Activated CD8-positive, alpha-beta T cell treated with anti-CD3 and anti-CD28 coated beads for 36 hours (primary cell): Measurements from ENCODE around the gene SLIT2. TPM values are rescaled to one million over a fixed set of nuclear protein-coding genes. Genes with fewer than 3 reads are reported as not detected.

Source experiments
- ATAC-seq: fragments of 200-7000 bp; cut with Tn5 transposase; one replicate; pipeline ENCODE4 v1.10.0; 2021; ENCODE audit warnings: mild to moderate bottlenecking, moderate library complexity
- CTCF ChIA-PET: fragments of 350-600 bp; sonication (Branson Sonifier 250); formaldehyde crosslinking; loops from one replicate; lab custom pipeline; 2021; ENCODE audit warnings: antibody characterized with exemption; lab: Charles Lee
- POLR2A ChIA-PET: fragments of 350-600 bp; sonication (Branson Sonifier 250); formaldehyde crosslinking; loops from one replicate; lab custom pipeline; 2021; ENCODE audit warnings: antibody characterized with exemption; lab: Charles Lee
- DNase-seq: peaks from one replicate; pipeline ENCODE4 v3.0.0-alpha.2; 2020
- H3K27ac Mint-ChIP-seq: one replicate; pipeline ENCODE4 v1.8.0; 2021; ENCODE audit warnings: mild to moderate bottlenecking, mixed read lengths
- H3K27me3 Mint-ChIP-seq: one replicate; pipeline ENCODE4 v1.8.0; 2021; ENCODE audit warnings: mixed read lengths
- H3K36me3 Mint-ChIP-seq: one replicate; pipeline ENCODE4 v1.8.0; 2021; ENCODE audit warnings: low read depth, mixed read lengths
- H3K4me1 Mint-ChIP-seq: one replicate; pipeline ENCODE4 v1.8.0; 2021; ENCODE audit warnings: low read depth, mixed read lengths
- H3K4me3 Mint-ChIP-seq: one replicate; pipeline ENCODE4 v1.8.0; 2021; ENCODE audit warnings: mild to moderate bottlenecking, moderate library complexity, mixed read lengths
- H3K9me3 Mint-ChIP-seq: one replicate; pipeline ENCODE4 v1.8.0; 2021; ENCODE audit warnings: mixed read lengths
- CTCF ChIP-seq: fragments of 200-600 bp; IDR thresholded peaks from one replicate; pipeline ENCODE4 v1.8.0; 2022; ENCODE audit warnings: antibody characterized with exemption, mild to moderate bottlenecking
- intact Hi-C: fragments of 100-400 bp; cut with micrococcal nuclease; formaldehyde crosslinking; loops from one replicate; pipeline ENCODE4 v1.10.0; 2022
- total RNA-seq, 2 experiments: library from RNA; stranded (reverse); gene quantifications; one replicate each; pipeline ENCODE4 v1.2.3, GENCODE V29; 2021

The SLIT2 gene
- total RNA-seq, 2 experiments from 2014 or later = not detected

- DNase-seq (no peak), ATAC-seq (no peak)
- Mint-ChIP-seq H3K4me1 (no peaks in the 10 kb centered on the region), H3K27me3 (peaks cover 5% of the 10 kb centered on the region), H3K36me3 (no peaks in the 10 kb centered on the region), H3K9me3 (no peaks in the 10 kb centered on the region), H3K27ac (no peak overlapping the region), H3K4me3 (no peak overlapping the region)
- intact Hi-C loops = no loop called here
- TF ChIP-seq CTCF = no peak
- CTCF ChIA-PET = no interaction called here
- POLR2A ChIA-PET = no interaction called here
These were observed 10.5 kb downstream of the SLIT2 start for GRCh38 chr4:20262221-20262620.

GRCh38 chr4:20264688-20265087 is 13.0 kb downstream of the SLIT2 start:
- Mint-ChIP-seq H3K4me3 (no peak overlapping the region), H3K9me3 (no peaks in the 10 kb centered on the region), H3K27me3 (peaks cover 2% of the 10 kb centered on the region), H3K27ac (no peak overlapping the region), H3K36me3 (no peaks in the 10 kb centered on the region), H3K4me1 (no peaks in the 10 kb centered on the region)
- no peak for TF ChIP-seq CTCF
- CTCF ChIA-PET = no interaction called here
- POLR2A ChIA-PET = no interaction called here
- DNase-seq (no peak), ATAC-seq (no peak)
- intact Hi-C loops = no loop called here

DNA sequence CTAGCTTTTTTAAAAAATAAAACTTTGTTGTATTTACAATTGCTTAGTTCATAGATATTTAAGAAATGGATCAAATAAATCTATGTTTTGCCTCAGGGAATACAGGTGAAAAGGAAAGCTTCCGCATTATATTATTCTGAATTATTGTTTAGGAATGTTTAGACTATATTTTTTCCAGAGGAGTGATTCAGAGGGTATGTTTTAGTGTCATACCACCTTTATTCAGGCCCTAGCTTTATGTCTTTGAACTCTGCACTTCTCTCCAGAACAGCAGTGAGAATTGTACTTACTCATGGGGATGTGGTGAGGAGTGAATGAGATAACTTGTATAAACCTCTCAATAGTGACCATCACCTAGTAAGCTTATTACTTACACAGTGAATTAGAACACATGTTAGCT is 14.0 kb downstream of the SLIT2 start:
- intact Hi-C loops = no loop called here
- POLR2A ChIA-PET = no interaction called here
- CTCF ChIA-PET = no interaction called here

DNA sequence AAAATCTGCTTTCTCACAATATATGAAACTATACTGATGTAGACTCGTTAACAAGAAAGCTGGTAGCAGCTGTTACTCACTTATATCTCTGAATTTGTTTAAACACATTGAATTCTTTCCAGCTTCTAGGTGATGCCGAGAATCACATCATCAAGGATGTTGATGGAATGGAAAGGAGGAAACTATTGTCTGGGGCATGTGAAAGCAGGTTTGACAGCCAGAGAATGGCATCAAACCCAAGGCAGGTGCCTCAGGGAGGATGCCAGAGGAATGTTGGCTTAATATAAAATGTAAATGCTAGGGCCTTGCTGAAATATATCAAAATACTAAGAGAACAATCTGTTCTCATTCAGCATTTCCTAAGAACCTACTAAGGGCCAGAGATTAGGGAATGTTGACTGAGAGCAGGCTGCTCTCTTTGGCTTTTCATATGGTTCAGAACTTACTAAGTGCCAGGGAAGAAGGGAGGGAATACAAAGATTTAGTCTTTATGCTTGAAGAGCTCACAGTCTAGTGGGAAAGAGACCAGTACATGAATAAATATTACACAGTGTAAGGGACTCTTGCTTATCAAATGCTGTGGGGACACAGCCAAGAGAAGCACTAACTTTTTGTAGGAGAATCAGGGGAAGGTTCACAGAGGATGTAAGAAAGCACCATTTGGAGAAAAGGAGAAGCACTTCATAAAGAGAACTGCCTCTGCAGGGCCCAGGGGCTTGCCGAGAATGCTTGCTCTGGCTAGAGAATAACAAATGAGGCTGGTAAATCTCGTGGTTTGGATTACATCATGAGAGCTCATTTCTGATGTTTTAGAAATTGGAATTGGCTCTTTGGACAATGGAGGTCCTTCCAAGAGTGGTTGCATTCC is 14.7 kb downstream of the SLIT2 start:
- no peaks in the 10 kb centered on the region for H3K36me3 Mint-ChIP-seq
- no peak for ATAC-seq
- H3K9me3 Mint-ChIP-seq = no peaks in the 10 kb centered on the region
- H3K4me3 Mint-ChIP-seq = no peak overlapping the region
- CTCF ChIA-PET = interaction anchor here (1.0 kb wide), 1 partner anchor 10 kb away, joined by 3 read pairs; no protein-coding TSS in a partner anchor
- no peaks in the 10 kb centered on the region for H3K27me3 Mint-ChIP-seq
- no peak overlapping the region for H3K27ac Mint-ChIP-seq
- TF ChIP-seq CTCF = no peak
- no peaks in the 10 kb centered on the region for H3K4me1 Mint-ChIP-seq
- intact Hi-C loops = no loop called here
- POLR2A ChIA-PET = no interaction called here
- DNase-seq = no peak

More for the DNA sequence above, 14.0 kb downstream of the SLIT2 start:
- H3K27ac Mint-ChIP-seq = no peak overlapping the region
- ATAC-seq (no peak), DNase-seq (no peak)
- no peaks in the 10 kb centered on the region for H3K36me3 Mint-ChIP-seq
- no peak overlapping the region for H3K4me3 Mint-ChIP-seq
- no peak for TF ChIP-seq CTCF
- H3K27me3 Mint-ChIP-seq = peaks cover 2% of the 10 kb centered on the region
- H3K4me1 Mint-ChIP-seq = no peaks in the 10 kb centered on the region
- H3K9me3 Mint-ChIP-seq = no peaks in the 10 kb centered on the region

GRCh38 chr4:20268028-20268427 is 16.3 kb downstream of the SLIT2 start:
- intact Hi-C loops = no loop called here
- H3K4me1 Mint-ChIP-seq = no peaks in the 10 kb centered on the region
- CTCF ChIA-PET = no interaction called here
- H3K27me3 Mint-ChIP-seq = no peaks in the 10 kb centered on the region
- no peaks in the 10 kb centered on the region for H3K36me3 Mint-ChIP-seq
- DNase-seq (no peak), ATAC-seq (no peak)
- no peaks in the 10 kb centered on the region for H3K9me3 Mint-ChIP-seq
- POLR2A ChIA-PET = no interaction called here
- TF ChIP-seq CTCF = no peak
- no peak overlapping the region for H3K4me3 Mint-ChIP-seq
- H3K27ac Mint-ChIP-seq = no peak overlapping the region
